ENCODE measurements around the gene HOXD1.

The HOXD1 gene

GRCh38 chr2:176156301-176156806 is 32.1 kb upstream of the HOXD1 start:
- no peak overlapping the region for H3K4me3 ChIP-seq (ENCODE audit: low read length)
- H3K4me1 ChIP-seq (ENCODE audit: control insufficient read depth, low read length): no peaks in the 10 kb centered on the region
- no peaks in the 10 kb centered on the region; the same call in 1 of the 2 replicates for H3K9me3 ChIP-seq (ENCODE audit: control insufficient read depth, insufficient read depth, low read length)
- TF ChIP-seq EZH2phosphoT487 (IDR thresholded peaks at IDR 0.05; ENCODE audit: borderline replicate concordance, low read length): no peak
- TF ChIP-seq CTCF (IDR thresholded peaks at IDR 0.05; ENCODE audit: low read depth, low read length, poor library complexity, severe bottlenecking): no peak
- no peaks in the 10 kb centered on the region for H3K36me3 ChIP-seq (ENCODE audit: control insufficient read depth, low read length)
- no peak overlapping the region for H3K27ac ChIP-seq (ENCODE audit: low read depth, low read length)
- no peaks in the 10 kb centered on the region for H3K27me3 ChIP-seq (ENCODE audit: control insufficient read depth, low read length)
- no peaks in the 10 kb centered on the region for H4K20me1 ChIP-seq (ENCODE audit: control insufficient read depth, insufficient read depth, low read depth, low read length)
- H3K4me2 ChIP-seq (ENCODE audit: low read length): no peak overlapping the region
- no peaks in the 10 kb centered on the region for H3K79me2 ChIP-seq (ENCODE audit: control insufficient read depth, low read length)
- H3K9me2 ChIP-seq (replicated peaks; ENCODE audit: control insufficient read depth, low read length): no peaks in the 10 kb centered on the region
- H3F3A ChIP-seq (ENCODE audit: control insufficient read depth, insufficient read depth): no peaks in the 10 kb centered on the region

GRCh38 chr2:176156807-176157498 is 31.5 kb upstream of the HOXD1 start, which contains the start of gene HOXD3:
Gene HOXD3, plus strand, starts transcription at chr2:176157307. Its CDS starts 11,808 bp downstream, at chr2:176169115.
- Histone ChIP-seq H3K9me3 (ENCODE audit: control insufficient read depth, insufficient read depth, low read length) (no peaks in the 10 kb centered on the region; the same call in 1 of the 2 replicates), H3K36me3 (ENCODE audit: control insufficient read depth, low read length) (no peaks in the 10 kb centered on the region), H3K4me3 (ENCODE audit: low read length) (no peak within 1 kb of the TSS), H3K4me2 (ENCODE audit: low read length) (no peak within 1 kb of the TSS), H3F3A (ENCODE audit: control insufficient read depth, insufficient read depth) (no peaks in the 10 kb centered on the region), H3K4me1 (ENCODE audit: control insufficient read depth, low read length) (no peaks in the 10 kb centered on the region), H4K20me1 (ENCODE audit: control insufficient read depth, insufficient read depth, low read depth, low read length) (no peaks in the 10 kb centered on the region), H3K27ac (ENCODE audit: low read depth, low read length) (no peak within 1 kb of the TSS), H3K79me2 (ENCODE audit: control insufficient read depth, low read length) (no peaks in the 10 kb centered on the region), H3K9me2 (replicated peaks; ENCODE audit: control insufficient read depth, low read length) (no peaks in the 10 kb centered on the region), H3K27me3 (ENCODE audit: control insufficient read depth, low read length) (no peaks in the 10 kb centered on the region)
- TF ChIP-seq EZH2phosphoT487 (IDR thresholded peaks at IDR 0.05; ENCODE audit: borderline replicate concordance, low read length): no peak
- no peak for TF ChIP-seq CTCF (IDR thresholded peaks at IDR 0.05; ENCODE audit: low read depth, low read length, poor library complexity, severe bottlenecking)

GRCh38 chr2:176157499-176158185 is 30.8 kb upstream of the HOXD1 start:
- Histone ChIP-seq H3K79me2 (ENCODE audit: control insufficient read depth, low read length) (no peaks in the 10 kb centered on the region), H3K36me3 (ENCODE audit: control insufficient read depth, low read length) (no peaks in the 10 kb centered on the region), H3K4me1 (ENCODE audit: control insufficient read depth, low read length) (no peaks in the 10 kb centered on the region), H3K27me3 (ENCODE audit: control insufficient read depth, low read length) (no peaks in the 10 kb centered on the region), H4K20me1 (ENCODE audit: control insufficient read depth, insufficient read depth, low read depth, low read length) (no peaks in the 10 kb centered on the region), H3K4me2 (ENCODE audit: low read length) (no peak overlapping the region), H3K27ac (ENCODE audit: low read depth, low read length) (no peak overlapping the region), H3K4me3 (ENCODE audit: low read length) (no peak overlapping the region), H3K9me3 (ENCODE audit: control insufficient read depth, insufficient read depth, low read length) (no peaks in the 10 kb centered on the region; the same call in 1 of the 2 replicates), H3K9me2 (replicated peaks; ENCODE audit: control insufficient read depth, low read length) (no peaks in the 10 kb centered on the region), H3F3A (ENCODE audit: control insufficient read depth, insufficient read depth) (no peaks in the 10 kb centered on the region)
- TF ChIP-seq EZH2phosphoT487 (IDR thresholded peaks at IDR 0.05; ENCODE audit: borderline replicate concordance, low read length): no peak
- no peak for TF ChIP-seq CTCF (IDR thresholded peaks at IDR 0.05; ENCODE audit: low read depth, low read length, poor library complexity, severe bottlenecking)
